Adrenal gland (tissue), 12 donors: ENCODE results near the gene CIB4. TPM values are rescaled to one million over a fixed set of nuclear protein-coding genes. Genes with fewer than 3 reads are reported as not detected.

Experiments used
- DNase-seq, 7 donors: peaks; one replicate each; pipeline ENCODE4 v3.0.0-alpha.2; 2019 to 2020
- H3K27ac ChIP-seq, 5 donors: fragments of 200-600 bp; sonication (generic) in 4 of 5; 1 replicate in 3 of 5; 2 replicates in 2 of 5; pipeline versions ENCODE4 v1.5.1 to v1.8.0; 2016 to 2020; ENCODE audit warnings: mild to moderate bottlenecking in 1 of 5
- H3K27me3 ChIP-seq: fragments of 200-600 bp; 2 replicates; pipeline ENCODE4 v1.8.0; 2021
- H3K36me3 ChIP-seq, 2 donors: fragments of 200-600 bp; replicated peaks in 1 of 2; 1 replicate in 1 of 2; 2 replicates in 1 of 2; pipeline versions ENCODE4 v1.5.1 to v1.8.0; 2018 to 2022
- H3K4me1 ChIP-seq, 2 donors: fragments of 200-600 bp; replicated peaks in 1 of 2; 1 replicate in 1 of 2; 2 replicates in 1 of 2; pipeline versions ENCODE4 v1.5.1 to v1.8.0; 2018 to 2021
- H3K4me3 ChIP-seq, 4 donors: fragments of 200-600 bp; sonication (generic) in 3 of 4; one replicate each; pipeline ENCODE4 v1.5.1; 2016 to 2018
- H3K9me3 ChIP-seq, 3 donors: fragments of 200-600 bp; sonication (generic) in 1 of 3; replicated peaks in 1 of 3; 1 replicate in 2 of 3; 2 replicates in 1 of 3; pipeline versions ENCODE4 v1.5.1 to v1.8.0; 2016 to 2021
- POLR2A ChIP-seq, 2 donors: fragments of 450-650 bp; IDR thresholded peaks; one replicate each; pipeline ENCODE4 v1.6.1; 2017; ENCODE audit warnings: antibody characterized with exemption in 2 of 2, mild to moderate bottlenecking in 2 of 2, moderate library complexity in 1 of 2
- WGBS, 4 donors: extraction: QIAGEN DNeasy Blood & Tissue Kit in 2 of 4; methylation state at CpG; one replicate each; pipeline versions ENCODE4 v1.1.5 to v1.1.7; 2013 to 2017; 5-methylcytosine and 5-hydroxymethylcytosine counted together
- intact Hi-C, 2 donors: fragments of 100-400 bp; cut with DNase I; formaldehyde crosslinking; loops; one replicate each; pipeline versions ENCODE4 v1.14.1 to v1.15.0; 2022 to 2023
- polyA plus RNA-seq, 3 donors: library from polyadenylated mRNA; stranded (reverse); fragments of 200-250 nt in 2 of 3; fragments of 350-450 nt in 1 of 3; fragmentation: Illumina TruSeq in 1 of 3; extraction: RNeasy Lipid Tissue Mini Kit (QIAGEN cat#74804) in 1 of 3; gene quantifications; one replicate each; pipeline ENCODE4 v1.2.3, GENCODE V29; 2013 to 2014
- total RNA-seq, 9 donors: library from RNA; depleted of rRNA in 4 of 9; stranded (reverse); fragments of >200 nt in 4 of 9; fragments of 120-200 nt in 1 of 9; fragmentation: NEBNext Ultra II Directional in 1 of 9; extraction: Animal tissue kit (Norgen Biotek cat#: 25700) in 1 of 9; gene quantifications; one replicate each; pipeline versions ENCODE4 v1.1.0 to v1.2.4, GENCODE V29; 2013 to 2023
- TF ChIP-seq, protein P1 (sequence below), 6 experiments: fragments of 450-650 bp in 4 of 6; fragments of 200-600 bp in 2 of 6; sonication (generic) in 1 of 6; IDR thresholded peaks; 1 replicate in 5 of 6; 2 replicates in 1 of 6; pipeline versions ENCODE4 v1.5.1 to v1.8.0; 2016 to 2021; ENCODE audit warnings: antibody characterized with exemption in 6 of 6, mild to moderate bottlenecking in 2 of 6, moderate library complexity in 1 of 6
- donor health status: healthy with polysubstance abuse.
- donor health status: Bipolar disorder and iron deficiency.
- donor health status: DM: yes; HTN: yes; CAD: no.
- donor health status: DM: no; HTN: no; CAD: no.
- donor health status: DM: no; HTN: no; CAD: no.
- donor health status: DM: yes; HTN: yes; CAD: no.

CIB4 gene
- total and polyA plus RNA-seq, 12 donors: 2.2 to 10.1 (median 3.5) TPM; not detected in 2

DNA sequence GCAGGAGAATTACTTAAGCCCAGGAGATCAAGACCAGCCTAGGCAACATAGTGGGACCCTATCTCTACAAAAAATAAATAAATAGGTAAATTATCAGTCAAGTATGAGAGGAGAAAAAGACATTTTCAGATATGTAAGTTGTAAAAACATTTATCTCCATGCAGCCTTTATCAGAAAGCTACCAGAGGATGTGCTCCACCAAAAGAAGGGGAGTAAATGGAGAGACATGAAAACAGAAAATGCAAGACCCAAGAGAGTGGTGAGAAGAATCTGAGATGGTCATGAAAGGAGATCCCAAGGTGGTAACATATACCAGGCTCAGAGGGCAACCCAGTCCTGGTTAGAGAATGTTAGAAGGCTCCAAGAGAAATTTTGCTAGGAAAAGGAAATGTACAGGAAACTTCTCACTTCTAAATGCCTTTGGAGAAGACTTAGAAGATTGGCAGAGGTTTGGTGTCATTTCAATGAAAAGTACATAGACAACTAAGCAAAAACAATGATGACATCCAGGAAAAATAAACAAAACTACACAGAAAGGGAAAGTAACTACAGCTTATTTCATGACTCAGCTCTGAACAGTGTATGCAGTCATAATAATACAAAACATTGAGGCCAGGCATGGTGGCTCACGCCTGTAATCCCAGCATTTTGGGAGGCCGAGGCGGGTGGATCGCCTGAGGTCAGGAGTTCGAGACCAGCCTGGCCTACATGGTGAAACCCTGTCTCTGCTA, 19.5 kb downstream of the CIB4 start:
- no peak for TF ChIP-seq POLR2A (IDR thresholded peaks at IDR 0.05)
- TF ChIP-seq, protein P1, sequence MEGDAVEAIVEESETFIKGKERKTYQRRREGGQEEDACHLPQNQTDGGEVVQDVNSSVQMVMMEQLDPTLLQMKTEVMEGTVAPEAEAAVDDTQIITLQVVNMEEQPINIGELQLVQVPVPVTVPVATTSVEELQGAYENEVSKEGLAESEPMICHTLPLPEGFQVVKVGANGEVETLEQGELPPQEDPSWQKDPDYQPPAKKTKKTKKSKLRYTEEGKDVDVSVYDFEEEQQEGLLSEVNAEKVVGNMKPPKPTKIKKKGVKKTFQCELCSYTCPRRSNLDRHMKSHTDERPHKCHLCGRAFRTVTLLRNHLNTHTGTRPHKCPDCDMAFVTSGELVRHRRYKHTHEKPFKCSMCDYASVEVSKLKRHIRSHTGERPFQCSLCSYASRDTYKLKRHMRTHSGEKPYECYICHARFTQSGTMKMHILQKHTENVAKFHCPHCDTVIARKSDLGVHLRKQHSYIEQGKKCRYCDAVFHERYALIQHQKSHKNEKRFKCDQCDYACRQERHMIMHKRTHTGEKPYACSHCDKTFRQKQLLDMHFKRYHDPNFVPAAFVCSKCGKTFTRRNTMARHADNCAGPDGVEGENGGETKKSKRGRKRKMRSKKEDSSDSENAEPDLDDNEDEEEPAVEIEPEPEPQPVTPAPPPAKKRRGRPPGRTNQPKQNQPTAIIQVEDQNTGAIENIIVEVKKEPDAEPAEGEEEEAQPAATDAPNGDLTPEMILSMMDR (IDR thresholded peaks at IDR 0.05): no peak
- WGBS, 4 donors: 92 to 99% (median 95%) methylated on average over 5 of the region's 5 CpGs
- DNase-seq: peak in 1 of 7 donors; percentile 5

DNA sequence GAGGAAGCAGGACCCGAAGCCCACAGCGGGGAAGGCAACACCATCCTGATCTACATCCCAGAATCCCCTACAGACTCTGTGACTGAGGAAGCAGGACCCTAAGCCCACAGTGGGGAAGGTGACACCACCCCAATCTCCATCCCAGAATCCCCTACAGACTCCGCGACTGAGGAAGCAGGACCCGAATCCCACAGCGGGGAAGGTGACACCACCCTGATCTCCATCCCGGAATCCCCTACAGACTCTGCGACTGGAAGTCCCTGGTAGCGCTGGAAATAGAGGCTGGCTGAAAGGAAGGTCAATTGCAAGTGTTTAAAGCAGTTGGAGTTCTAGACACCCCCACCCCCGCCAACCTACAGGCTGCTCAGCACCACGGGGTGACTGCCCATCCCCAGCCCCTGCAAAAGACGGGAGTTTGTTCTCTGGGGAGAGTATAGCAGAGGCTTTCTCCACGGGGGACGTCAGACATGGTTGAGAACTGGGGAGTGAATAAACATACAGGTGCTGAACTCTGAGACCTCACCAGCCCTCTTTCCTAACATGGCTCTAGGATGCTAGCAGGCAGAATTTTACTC, 21.0 kb downstream of the CIB4 start:
- TF ChIP-seq, protein P1 (IDR thresholded peaks at IDR 0.05): no peak
- no peak for TF ChIP-seq POLR2A (IDR thresholded peaks at IDR 0.05)
- Histone ChIP-seq H3K27me3 (no peaks in the 10 kb centered on the region), H3K9me3 (no peaks in the 10 kb centered on the region), H3K4me3 (no peak overlapping the region), H3K27ac (no peak overlapping the region), H3K4me1 (peaks cover 0 to 15% of the 10 kb centered on the region in 2 donors), H3K36me3 (no peaks in the 10 kb centered on the region)
- intact Hi-C loops: no loop called here
- WGBS, 4 donors: 78 to 81% (median 79%) methylated on average over 13 to 14 of the region's 14 CpGs
- DNase-seq: peak in 2 of 7 donors; percentile 4 to 39

More for the DNA sequence above, 19.5 kb downstream of the CIB4 start:
- Histone ChIP-seq H3K4me3 (no peak overlapping the region), H3K36me3 (no peaks in the 10 kb centered on the region), H3K27me3 (no peaks in the 10 kb centered on the region), H3K27ac (no peak overlapping the region), H3K9me3 (no peaks in the 10 kb centered on the region), H3K4me1 (peaks cover 0 to 6% of the 10 kb centered on the region in 2 donors)
- intact Hi-C loops: no loop called here

DNA sequence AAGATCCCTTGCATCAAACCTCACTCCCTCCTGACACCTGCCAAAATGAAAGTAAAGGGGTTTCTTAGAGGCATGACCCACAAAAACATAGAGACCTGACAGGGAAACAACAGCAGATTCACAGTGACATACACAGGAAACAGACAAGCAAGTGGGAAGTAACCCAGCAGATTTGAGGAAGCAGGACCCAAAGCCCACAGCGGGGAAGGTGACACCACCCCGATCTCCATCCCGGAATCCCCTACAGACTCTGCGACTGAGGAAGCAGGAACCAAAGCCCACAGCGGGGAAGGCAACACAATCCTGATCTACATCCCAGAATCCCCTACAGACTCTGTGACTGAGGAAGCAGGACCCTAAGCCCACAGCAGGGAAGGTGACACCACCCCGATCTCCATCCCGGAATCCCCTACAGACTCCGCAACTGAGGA, 21.6 kb downstream of the CIB4 start:
- Histone ChIP-seq H3K27me3 (no peaks in the 10 kb centered on the region), H3K4me1 (peaks cover 0 to 15% of the 10 kb centered on the region in 2 donors), H3K9me3 (no peaks in the 10 kb centered on the region), H3K36me3 (no peaks in the 10 kb centered on the region), H3K4me3 (no peak overlapping the region), H3K27ac (no peak overlapping the region)
- intact Hi-C loops: no loop called here
- peak in 4 of 7 donors; percentile 3 to 35 (median 10) for DNase-seq
- TF ChIP-seq POLR2A (IDR thresholded peaks at IDR 0.05): no peak
- WGBS, 4 donors: 46 to 77% (median 70%) methylated on average over 8 of the region's 8 CpGs

DNA sequence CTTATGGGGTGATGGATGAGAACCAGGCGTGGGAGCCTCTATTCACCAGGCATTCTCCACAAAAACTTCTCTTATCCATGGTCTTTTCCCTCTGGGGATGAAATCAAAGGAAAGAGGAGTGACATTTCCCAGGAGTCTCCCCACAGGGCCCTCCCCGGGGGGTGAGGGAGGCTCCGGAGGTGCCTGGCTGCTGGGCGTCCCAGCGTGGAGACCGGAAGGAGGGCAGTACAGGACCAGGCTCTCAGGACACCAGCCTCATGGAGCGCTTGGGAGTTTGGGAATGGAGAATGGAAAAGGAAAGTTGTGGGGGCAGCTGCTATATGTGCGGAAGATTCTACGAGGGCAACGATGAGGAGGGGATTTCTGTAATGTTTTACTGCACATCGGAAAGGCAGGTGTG, 22.1 kb downstream of the CIB4 start:
- intact Hi-C loops: no loop called here
- WGBS, 4 donors: 81 to 93% (median 90%) methylated on average over 10 to 11 of the region's 11 CpGs
- Histone ChIP-seq H3K4me1 (peaks cover 0 to 16% of the 10 kb centered on the region in 2 donors), H3K36me3 (no peaks in the 10 kb centered on the region), H3K27me3 (no peaks in the 10 kb centered on the region), H3K4me3 (no peak overlapping the region), H3K9me3 (no peaks in the 10 kb centered on the region), H3K27ac (no peak overlapping the region)
- TF ChIP-seq POLR2A (IDR thresholded peaks at IDR 0.05): no peak
- TF ChIP-seq, protein P1 (IDR thresholded peaks at IDR 0.05): no peak
- DNase-seq: peak in 3 of 7 donors; percentile 1 to 7 (median 5)
